PFSK-1 (cell line): ENCODE results near the gene ULBP2.

Experiments
- FOXP2 ChIP-seq: optimal IDR thresholded peaks from 2 replicates; pipeline ENCODE3; 2011; ENCODE audit warnings: borderline replicate concordance, control low read depth, inconsistent platforms; ENCODE audit not compliant: insufficient read depth; ENCODE audit errors: extremely low read length, extremely low read depth
- POLR2AphosphoS5 ChIP-seq: IDR thresholded peaks from 2 replicates; pipeline ENCODE4 v1.6.1; 2012; ENCODE audit warnings: low read depth, mild to moderate bottlenecking, control low read depth, low read length, moderate library complexity
- REST ChIP-seq, 2 experiments: IDR thresholded peaks; 2 replicates each; pipeline versions ENCODE4 v1.6.1 to v1.8.0; 2011 to 2012; ENCODE audit warnings: low read depth in 2 of 2, low read length in 2 of 2, control low read depth in 1 of 2, inconsistent platforms in 1 of 2, mild to moderate bottlenecking in 1 of 2, moderate library complexity in 1 of 2; ENCODE audit not compliant: insufficient read depth in 1 of 2
- SIN3A ChIP-seq: IDR thresholded peaks from 2 replicates; pipeline ENCODE4 v1.6.1; 2012; ENCODE audit warnings: mild to moderate bottlenecking, low read length, moderate library complexity, borderline replicate concordance; ENCODE audit not compliant: insufficient read depth
- TAF1 ChIP-seq: IDR thresholded peaks from 2 replicates; pipeline ENCODE4 v1.6.1; 2012; ENCODE audit warnings: low read length, control low read depth, borderline replicate concordance; ENCODE audit not compliant: insufficient read depth

Gene ULBP2

GRCh38 chr6:149904661-149905370 is 37.0 kb upstream of the ULBP2 start:
- TF ChIP-seq REST (IDR thresholded peaks at IDR 0.05; ENCODE audit: insufficient read depth in 1 of 2, low read depth in 2 of 2, low read length in 2 of 2) (no peak), SIN3A (no peak), POLR2AphosphoS5 (no peak), TAF1 (no peak), FOXP2 (no peak)

GRCh38 chr6:149905371-149905910 is 36.4 kb upstream of the ULBP2 start:
- TF ChIP-seq FOXP2 (no peak), POLR2AphosphoS5 (no peak), TAF1 (no peak), REST (IDR thresholded peaks at IDR 0.05; ENCODE audit: insufficient read depth in 1 of 2, low read depth in 2 of 2, low read length in 2 of 2) (no peak), SIN3A (no peak)

- no peak for TF ChIP-seq REST (IDR thresholded peaks at IDR 0.05; ENCODE audit: insufficient read depth in 1 of 2, low read depth in 2 of 2, low read length in 2 of 2)
These were observed 35.9 kb upstream of the ULBP2 start for GRCh38 chr6:149905911-149906371.

GRCh38 chr6:149906405-149906804 is 35.4 kb upstream of the ULBP2 start:
- TF ChIP-seq REST (IDR thresholded peaks at IDR 0.05; ENCODE audit: insufficient read depth in 1 of 2, low read depth in 2 of 2, low read length in 2 of 2) = no peak
- TF ChIP-seq TAF1 = no peak
- TF ChIP-seq POLR2AphosphoS5 = no peak
- TF ChIP-seq SIN3A = no peak
- TF ChIP-seq FOXP2 = no peak
